Measurements from ENCODE around the gene KRTAP10-9.
"Not testable (repeated sequence)": the region's sequence is repeated elsewhere in the genome, so short reads cannot be mapped to it uniquely, and the experiment has no call there.

The KRTAP10-9 gene

DNA sequence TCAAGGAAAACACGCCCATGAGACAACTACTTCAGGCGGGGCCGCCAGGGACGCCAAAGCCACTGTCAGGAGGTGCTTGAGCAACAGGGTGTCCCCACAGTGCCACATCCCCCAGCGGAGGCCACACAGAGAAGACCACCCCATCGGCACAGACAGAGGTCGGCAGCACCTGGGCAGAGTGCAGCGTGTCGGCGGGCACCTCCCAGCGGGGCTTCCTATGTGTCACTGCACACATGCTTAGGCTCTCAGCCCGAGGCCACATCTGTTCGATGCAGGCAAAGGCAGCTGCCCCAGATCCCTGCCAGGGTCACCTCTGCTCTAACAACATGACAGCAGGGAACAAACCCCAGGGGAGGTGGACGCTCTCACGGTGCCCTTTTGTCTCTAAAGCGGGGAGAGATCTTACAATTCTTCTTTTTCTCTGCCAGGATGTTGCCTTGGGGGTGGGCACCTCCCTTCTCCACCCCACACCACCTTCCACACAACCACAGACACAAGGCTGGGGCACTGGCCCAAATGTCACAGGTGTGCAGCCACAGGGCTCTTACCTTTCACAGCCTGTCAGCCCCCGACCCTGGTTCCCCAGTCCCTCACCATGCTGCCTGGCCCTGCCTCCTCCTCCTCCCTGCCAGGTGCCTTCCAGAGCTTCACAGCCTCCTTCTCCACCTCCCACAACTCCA lies 10.8 kb upstream of the KRTAP10-9 start:
- peak; percentile 14 for DNase-seq

- DNase-seq: no peak
Measured at GRCh38 chr21:44616591-44616926, 10.3 kb upstream of the KRTAP10-9 start.

- DNase-seq: no peak
Measured at GRCh38 chr21:44617071-44617501, 9.8 kb upstream of the KRTAP10-9 start.

DNA sequence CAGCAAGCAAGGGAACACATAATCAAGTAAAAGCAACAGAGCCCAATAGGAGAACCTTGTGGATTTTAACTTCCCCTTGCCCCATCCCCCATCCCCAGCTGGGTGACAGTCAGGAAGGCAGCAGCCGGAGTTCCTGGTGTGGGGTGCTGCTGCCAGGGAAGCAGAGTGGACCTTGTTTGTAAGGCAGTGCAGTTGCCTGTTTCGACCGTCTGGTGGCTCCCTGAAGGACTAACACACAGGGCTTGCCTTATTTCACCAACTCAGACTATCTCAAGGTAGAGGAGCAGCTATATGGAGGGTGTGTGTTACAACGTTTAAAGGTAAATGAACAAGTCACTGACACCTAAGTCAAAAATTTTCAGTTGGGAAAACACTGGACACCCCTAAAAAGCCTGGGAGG lies 8.4 kb upstream of the KRTAP10-9 start:
- DNase-seq: no peak

DNA sequence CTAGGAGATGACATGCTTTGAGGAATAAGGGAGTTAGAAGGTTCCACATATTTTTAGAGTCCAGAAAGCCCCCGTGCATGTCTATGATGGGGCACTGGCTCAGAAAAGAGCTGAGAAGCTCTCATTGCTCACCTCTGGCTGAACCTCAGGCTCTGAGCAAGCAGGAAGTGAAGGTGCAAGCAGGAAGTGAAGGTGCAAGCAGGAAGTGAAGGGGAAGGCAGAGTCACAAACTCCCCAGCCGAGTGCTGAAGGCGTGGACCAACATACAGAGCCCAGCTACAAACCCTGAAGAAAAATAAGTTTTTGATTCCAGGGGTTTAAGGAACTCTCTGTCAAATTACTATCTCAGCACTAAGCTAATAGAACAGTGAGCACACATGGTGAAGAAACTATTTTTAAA lies 8.0 kb upstream of the KRTAP10-9 start:
- no peak for DNase-seq

DNA sequence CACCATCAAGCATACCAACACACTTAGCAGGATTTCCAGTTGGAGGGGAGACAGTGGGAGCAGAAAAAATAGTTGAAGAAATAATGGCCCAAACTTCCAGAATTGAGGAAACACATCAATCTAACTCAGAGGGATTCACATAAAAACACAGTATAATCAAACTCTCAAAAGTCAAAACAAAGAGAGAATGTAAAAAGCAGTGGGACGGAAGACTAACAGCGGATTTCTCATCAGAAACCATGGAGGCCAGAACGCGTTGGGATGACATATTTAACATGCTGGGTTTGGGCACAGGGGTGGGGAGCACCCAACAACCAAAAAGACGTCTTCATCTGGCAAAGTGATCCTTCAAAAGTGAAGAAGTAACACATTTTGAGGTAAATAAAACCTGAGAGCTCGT lies 7.0 kb upstream of the KRTAP10-9 start:
- no peak for DNase-seq

DNA sequence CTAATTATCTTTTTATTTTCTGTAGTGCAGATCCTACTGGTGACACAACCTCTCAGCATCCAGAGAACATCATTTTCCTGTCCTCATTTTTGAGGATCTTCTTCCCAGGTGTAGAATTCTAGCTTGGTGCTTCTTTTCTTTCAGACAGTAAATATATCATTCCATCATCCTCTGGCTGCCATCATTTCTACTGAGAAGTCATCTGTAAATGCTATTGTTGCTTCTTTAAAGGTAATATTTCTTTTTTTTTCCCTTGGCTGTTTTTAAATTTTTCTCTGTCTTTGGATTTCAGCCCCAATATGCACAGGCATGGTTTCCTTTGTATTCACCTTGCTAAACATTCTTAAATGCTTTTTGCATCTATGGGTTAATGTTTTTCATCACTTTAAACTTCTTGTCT lies 3.3 kb upstream of the KRTAP10-9 start:
- DNase-seq: no peak

GRCh38 chr21:44625756-44626155 lies 1.1 kb upstream of the KRTAP10-9 start:
- DNase-seq: no peak

DNA sequence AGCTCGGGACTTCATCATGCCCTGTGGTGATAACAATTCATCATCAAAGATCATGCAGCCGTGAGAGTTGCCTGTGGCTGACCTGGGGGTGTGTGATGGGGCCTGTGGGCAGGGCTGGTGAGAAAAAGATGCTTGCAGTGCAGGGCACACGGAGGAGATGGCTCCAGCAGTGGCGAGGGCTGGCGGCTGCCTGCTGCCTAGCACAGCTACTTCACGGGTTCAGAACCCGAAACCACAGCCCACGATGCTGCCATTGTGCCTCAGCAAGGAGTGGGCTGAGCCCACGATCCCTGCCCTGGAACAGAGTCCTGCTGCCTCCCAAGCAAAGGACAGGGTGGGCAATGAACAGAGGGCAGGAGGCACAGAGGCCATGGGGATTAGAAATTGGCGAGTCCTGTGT lies 631 bp upstream of the KRTAP10-9 start:
- no peak for DNase-seq

GRCh38 chr21:44627181-44627822 lies 409 bp downstream of the KRTAP10-9 start:
- not testable (repeated sequence) for DNase-seq

DNA sequence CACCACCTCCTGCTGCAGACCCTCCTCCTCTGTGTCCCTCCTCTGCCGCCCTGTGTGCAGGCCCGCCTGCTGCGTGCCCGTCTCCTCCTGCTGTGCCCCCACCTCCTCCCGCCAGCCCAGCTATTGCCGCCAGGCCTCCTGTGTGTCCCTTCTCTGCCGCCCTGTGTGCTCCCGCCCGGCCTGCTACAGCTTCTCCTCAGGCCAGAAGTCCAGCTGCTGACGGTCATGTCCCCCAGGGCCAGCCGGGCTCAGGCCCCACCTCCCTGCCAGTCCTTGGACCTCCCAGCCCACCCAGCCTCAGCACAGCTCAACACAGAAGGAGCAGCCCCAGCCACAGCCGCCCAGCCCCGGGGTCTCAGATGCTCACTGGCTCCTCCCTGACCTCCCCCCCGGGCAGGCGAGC lies 939 bp downstream of the KRTAP10-9 start:
- not testable (repeated sequence) for DNase-seq

GRCh38 chr21:44628707-44629391 lies 2.0 kb downstream of the KRTAP10-9 start:
- no peak for DNase-seq

DNA sequence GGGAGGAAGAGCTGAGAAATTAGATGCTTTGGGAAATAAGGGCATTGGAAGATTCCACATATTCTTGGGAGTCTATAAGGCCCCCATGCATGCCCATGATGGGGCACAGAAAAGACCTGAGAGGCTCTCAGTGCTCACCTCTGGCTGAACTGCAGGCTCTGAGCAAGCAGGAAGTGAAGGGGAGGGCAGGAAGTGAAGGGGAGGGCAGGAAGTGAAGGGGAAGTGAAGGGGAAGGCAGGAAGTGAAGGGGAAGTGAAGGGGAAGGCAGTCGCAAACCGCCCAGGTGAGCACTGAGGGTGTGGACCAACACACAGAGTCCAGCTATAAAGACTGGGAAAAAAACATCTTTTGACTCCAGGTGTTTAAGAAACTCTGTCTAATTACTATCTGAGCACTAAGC lies 3.5 kb downstream of the KRTAP10-9 start:
- DNase-seq: no peak

- DNase-seq: no peak
Measured at GRCh38 chr21:44632067-44632466, 5.2 kb downstream of the KRTAP10-9 start.

- DNase-seq: no peak
Measured at GRCh38 chr21:44636209-44637017, 9.5 kb downstream of the KRTAP10-9 start.

- DNase-seq: no peak
Measured at GRCh38 chr21:44637018-44637850, 10.3 kb downstream of the KRTAP10-9 start, which contains the start of gene KRTAP10-10. TSS of gene KRTAP10-10 (plus strand) at chr21:44637356. CDS start at chr21:44637418, 62 bp downstream.

- not testable (repeated sequence) for DNase-seq
Measured at GRCh38 chr21:44637851-44638348, 11.0 kb downstream of the KRTAP10-9 start.

- not testable (repeated sequence) for DNase-seq
Measured at GRCh38 chr21:44638506-44639330, 11.8 kb downstream of the KRTAP10-9 start.

DNA sequence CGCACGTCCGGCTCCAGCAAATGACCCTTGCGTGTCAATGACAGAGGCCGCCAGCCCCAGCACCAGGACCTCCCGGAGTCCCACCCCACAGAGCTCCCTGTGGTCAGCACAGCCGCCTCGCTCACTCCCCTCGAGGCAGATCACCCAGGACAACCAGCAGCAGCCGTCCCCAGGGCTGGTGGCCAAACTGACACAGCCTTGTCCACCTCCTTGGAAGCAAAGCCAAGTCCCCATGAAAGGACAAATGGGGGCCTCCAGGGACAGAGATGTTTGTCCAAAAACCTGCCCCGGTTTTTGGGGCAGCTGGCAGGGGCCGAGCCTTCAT lies 12.4 kb downstream of the KRTAP10-9 start:
- no peak for DNase-seq

GRCh38 chr21:44640761-44641160 lies 13.9 kb downstream of the KRTAP10-9 start:
- no peak for DNase-seq

GRCh38 chr21:44643741-44644310 lies 16.9 kb downstream of the KRTAP10-9 start:
- DNase-seq: no peak
